ENCODE measurements around the gene CCDC85A.
A peak's percentile ranks its signal among the peaks of the same experiment; 100 is the strongest.

CCDC85A gene

DNA sequence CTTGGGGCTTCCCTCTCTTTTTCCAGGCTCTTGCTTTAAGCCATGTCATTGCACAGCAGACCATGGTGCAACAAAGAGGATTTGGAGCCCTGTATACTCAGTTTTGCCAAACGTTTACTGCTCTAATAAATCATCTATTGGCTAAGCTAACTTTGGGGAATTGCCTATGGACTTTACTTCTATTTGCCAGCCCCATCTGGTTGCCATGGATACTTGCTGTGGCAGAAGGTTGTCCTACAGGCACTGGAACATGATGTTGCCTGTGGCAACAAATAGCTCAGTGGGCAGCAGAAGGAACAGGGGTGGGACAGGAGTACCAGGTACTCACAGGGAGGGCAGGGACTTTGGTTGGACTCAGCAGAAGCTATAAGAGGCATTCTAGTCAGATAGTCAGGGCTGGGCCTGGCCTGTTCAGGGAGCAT lies 129.7 kb downstream of the CCDC85A start:
- no peak for DNase-seq

DNA sequence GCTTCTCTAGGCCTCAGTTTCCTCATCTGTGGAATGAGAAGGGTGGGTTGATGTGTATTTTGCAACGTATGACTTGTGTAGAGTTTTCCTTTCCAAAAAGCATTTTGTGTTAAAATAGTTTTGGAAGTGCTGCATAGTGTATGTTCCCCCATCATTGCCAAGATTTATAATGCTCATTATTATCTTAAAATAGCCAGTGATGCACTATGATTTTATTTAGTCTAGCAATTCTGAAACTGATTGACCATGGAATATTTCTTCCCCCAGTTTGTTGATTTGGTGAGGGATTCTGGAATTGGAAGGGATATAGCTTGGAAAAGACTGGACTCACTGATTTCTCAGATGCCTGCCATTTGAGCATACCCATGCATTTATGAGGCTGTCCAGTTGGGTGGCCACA lies 130.6 kb downstream of the CCDC85A start:
- no peak for DNase-seq

DNA sequence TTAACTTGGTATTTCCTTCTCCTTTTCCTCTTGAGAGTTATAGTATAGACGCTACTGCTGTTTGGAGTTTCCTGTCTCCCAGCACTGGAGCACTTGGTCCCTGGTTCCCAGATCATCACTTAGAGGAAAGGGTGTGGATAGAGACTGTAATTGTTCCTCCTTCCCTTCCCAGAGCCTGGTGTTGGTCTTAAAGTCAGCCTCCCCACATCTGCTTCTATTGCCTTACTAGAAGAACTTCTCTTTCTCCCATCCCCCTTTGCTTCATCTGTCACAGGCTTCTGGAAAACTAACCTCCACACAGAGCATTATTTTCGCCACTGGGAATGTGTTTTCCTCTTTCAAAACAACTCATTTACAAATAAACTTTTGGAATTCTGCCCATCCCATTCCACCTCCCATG lies 131.0 kb downstream of the CCDC85A start:
- no peak for DNase-seq

DNA sequence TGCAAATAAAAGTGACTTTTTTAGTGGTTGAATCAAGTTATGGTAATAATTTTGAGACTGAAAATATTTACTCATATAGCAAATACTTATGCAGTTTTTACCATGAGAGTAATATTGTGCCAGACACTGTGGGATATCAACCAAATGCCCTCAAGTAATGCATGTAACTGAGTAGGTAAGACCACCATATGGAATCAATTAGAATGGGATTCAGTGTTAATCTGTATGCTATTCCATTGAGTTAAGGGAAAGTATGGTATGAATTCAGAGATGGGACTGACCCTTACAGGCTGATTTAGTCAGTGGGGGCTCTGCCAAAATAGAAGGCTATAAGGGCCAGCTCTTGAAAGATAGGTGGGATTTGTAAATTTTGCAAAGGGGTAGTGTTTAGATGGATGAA lies 131.6 kb downstream of the CCDC85A start:
- no peak for DNase-seq

DNA sequence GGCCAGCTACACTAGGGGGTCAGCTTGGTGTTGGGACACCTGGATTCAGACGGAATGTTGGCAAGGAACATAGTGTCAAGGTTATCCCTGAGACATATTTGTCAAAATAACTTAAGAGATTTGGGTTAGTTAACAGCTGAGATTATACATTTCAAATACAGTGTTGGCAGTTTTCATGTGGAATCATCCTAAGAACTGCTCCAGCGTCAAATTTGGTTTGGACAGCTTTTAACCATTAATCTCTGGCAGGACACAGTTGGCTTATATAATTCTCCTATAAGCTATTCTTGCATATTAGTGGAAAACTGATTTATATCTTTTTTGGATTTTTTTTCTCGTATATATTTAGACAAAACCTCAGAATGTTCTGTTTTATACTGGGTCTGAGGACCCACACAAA lies 132.2 kb downstream of the CCDC85A start:
- DNase-seq, result no peak

DNA sequence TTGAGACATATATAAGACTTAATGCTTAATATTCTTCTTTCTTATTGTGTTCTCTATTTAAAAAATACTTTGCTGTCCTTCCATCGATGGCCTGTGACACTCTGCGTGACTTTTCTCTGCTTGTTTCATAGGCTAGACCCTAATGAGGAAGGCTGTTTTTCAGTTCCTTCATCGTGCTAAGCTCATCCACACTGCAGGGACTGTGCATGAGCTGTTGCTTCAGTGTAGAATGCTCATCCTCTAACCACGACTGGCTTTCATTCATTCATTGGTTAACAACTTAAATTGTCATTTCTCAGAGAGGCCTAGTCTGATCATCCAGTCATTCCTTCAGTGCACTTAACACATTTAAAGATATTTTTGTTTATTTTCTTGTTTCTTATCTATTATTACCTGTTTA lies 134.4 kb downstream of the CCDC85A start:
- no peak for DNase-seq

DNA sequence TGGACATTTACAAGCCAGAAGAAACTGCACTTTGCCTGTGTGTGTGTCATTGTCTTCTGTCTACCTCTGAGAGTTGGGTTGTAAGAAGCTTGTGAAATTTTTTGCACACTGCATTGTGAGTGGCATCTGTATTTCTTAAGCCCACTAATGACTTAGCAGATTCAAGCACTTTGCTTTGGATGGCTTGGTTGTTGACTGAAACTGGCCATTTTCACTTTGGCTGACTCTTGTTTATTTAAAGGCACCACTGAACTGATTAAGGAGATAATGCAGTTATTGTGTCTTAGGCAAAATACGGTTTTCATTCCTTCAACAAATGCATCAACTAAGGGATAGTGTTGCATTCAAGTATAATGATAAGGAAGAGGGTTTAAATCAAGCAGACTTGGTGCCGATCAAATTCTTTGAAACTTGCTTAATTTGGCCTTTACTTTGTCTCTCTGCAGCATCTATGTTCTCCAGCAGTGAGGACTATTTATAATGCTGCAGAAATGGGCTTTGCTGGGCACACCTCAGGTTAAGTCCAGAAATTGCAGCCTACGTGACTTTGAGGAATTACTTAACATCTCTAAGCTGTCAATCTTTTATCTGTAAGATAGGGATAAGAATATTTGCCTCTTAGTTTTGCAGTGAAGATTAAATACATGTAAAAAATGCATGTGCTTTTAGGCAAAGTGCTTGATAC lies 142.0 kb downstream of the CCDC85A start:
- DNase-seq, result no peak

DNA sequence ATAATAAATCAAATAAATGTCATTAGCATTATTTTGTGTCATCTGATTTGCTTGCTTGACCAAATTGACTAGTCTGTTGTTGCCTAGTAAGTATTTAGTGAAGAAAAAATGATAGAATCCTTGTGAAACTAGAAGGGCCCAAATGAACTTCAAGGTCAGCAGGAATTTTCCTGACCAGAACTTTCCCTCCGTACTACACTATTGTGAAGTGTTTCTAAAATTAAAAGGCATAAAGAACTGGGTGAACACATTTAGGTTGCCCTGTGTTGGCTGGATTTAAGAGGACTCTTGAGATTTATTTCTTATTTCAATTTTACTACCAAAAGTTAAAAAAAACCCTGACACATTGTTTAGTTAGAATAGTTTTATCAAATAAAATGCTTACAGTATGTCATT lies 142.6 kb downstream of the CCDC85A start:
- DNase-seq, result no peak

DNA sequence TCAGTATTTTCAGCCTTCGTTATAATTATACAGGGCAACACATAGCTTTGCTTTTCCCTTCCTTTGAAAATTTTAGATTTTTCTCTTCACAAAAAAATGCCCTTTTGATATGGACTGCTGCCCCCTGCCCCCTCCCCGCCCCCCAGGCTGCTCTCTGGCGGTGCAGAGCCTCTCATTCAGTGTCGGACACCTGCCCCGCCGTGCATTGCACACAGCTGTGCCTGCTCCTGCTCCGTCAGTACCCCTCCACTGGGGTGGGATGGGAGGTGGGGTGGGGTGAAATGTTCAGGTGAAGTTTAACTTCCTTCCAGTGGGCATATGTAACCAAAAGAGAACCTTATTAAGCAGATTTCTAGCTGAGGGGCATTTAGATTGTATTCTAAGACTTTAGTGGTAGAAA lies 148.0 kb downstream of the CCDC85A start:
- no peak for DNase-seq

DNA sequence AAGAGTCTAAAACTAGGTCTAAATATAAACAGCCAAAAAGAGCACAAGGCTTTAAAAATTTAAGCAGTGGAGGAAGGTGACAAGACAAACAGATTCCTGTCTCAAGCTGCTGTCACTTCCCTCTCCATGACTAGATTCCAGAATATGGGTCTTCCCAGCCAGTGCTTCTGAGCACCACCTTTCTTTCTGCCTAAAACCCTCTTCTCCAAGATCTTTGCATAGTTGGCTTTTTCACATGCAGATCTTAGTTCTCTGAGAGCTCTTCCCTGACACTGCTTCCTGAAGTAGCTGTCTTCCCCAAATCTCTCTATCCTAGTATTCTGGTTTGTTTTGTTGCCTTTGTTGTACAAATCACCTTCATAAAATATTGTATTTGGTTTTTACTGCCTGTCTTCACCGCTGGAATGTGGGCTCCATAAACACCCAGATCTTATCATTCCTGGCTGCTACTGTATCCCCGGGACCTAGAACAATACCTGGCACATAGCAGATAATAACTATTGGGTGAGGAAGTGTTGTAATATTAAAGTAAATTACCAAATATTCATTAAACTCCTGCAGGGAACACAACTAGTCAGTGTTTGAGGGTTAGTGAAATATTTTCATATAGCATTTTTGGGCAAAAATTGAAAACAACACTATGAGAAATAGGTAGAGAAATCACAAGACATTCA lies 150.2 kb downstream of the CCDC85A start:
- no peak for DNase-seq

DNA sequence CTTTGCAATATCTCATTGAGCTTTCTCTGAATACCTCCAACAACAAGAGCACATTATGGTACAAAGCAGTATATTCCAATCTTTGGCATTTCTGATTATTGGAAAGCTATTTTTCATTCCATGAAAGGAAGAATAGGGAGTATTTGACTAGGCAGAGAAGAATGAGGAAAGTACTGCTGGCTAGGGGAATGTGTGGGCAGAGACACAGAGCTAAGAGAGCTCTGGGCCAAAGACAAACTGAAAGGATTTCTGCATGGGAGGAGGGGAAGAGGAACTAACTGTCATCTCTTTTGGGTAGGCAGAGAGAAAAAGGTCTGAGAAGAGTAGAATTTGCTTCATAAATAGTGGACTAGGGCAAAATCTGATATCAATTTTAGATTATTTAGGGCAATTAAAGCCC lies 150.8 kb downstream of the CCDC85A start:
- no peak for DNase-seq

DNA sequence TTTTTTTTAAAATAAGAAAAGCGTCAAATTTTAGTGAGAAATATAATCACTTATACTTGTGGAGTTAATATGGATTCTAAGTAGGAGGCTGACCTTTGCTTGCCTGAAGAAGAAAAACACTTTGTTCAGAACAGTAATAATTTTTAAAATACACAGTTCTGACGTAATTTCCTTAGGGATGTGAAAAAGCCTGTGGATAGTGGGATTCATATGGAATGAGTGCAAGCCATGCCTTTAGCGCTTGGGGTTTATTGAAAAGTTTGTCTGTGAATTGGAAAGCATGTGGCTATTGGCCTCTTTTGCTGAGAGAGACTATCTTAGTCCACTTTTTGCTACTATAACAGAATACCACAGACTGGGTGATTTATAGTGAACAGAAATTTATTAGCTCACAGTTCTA lies 151.3 kb downstream of the CCDC85A start:
- DNase-seq, result no peak

DNA sequence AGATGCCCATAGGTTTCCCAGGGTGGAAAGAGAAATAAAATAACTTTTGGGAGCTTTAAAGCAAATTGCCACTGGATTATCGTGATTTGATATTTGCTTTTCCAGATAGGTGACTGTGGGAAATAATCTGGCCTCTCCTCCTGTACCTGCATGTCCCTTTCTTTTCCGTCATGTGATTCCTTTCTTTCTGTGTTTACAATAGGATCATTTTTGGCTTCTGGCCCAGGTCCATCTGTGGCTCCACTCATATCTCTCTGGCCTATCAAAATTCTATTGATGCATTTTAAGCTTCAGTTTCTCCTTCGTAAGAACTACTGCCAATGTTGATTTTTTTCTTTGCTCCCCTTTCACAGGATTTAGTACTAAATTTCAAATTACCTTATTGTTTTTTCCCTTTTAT lies 153.6 kb downstream of the CCDC85A start:
- DNase-seq, result no peak

DNA sequence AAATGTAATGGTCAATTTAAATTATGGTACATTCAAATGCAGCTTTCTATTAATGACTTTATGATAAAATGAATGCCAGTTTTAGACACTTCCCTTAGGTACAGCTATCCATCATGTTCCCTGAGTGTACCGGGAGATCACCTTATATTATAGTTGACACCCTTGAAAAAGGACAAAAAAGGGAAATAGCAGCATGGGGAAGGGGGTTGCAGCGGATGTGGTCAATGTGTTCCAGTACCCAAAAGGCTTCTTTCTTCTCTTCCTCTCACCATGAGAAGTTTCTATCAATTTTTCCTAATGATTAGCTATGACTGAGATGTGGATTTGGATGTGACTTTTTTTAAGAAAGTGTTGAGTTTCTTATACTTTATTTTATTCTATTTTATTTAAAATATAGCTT lies 154.4 kb downstream of the CCDC85A start:
- no peak for DNase-seq

DNA sequence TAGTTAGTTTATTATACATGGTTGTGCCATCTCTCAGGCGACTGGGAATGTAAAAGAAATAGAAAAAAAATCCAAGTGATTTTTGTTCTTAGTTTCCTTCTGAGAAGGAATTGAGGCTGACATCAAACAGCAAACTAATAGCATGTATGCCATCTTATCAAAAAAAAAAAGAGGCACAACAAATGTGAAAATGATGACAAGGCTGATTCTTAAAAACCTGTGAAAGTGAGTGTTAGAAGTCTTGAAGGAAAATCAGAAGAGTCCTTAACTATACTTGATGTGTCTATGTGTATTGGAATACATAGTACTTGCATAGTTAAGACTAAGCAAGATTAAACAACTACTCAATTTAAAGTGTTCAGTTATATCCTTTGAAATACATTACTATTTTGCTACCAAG lies 161.0 kb downstream of the CCDC85A start:
- DNase-seq, result no peak

DNA sequence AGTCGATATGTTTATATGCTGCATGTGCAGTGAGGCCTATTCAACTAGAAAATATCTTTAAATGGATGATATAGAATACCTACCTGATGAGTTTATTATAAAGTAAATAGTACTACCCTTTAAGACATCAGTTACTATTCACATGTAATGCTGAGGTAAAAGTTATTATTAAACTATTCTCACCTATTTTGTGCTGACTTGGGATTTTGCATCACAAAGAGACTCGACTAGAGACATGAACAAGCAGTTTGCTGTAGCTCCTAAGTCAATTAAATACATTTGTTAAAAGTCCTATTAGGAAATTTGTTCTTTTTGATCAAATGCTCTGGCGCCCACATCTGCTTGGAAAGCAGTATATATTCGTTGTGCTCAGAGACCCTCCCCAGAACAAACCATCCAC lies 164.1 kb downstream of the CCDC85A start:
- DNase-seq, result no peak

DNA sequence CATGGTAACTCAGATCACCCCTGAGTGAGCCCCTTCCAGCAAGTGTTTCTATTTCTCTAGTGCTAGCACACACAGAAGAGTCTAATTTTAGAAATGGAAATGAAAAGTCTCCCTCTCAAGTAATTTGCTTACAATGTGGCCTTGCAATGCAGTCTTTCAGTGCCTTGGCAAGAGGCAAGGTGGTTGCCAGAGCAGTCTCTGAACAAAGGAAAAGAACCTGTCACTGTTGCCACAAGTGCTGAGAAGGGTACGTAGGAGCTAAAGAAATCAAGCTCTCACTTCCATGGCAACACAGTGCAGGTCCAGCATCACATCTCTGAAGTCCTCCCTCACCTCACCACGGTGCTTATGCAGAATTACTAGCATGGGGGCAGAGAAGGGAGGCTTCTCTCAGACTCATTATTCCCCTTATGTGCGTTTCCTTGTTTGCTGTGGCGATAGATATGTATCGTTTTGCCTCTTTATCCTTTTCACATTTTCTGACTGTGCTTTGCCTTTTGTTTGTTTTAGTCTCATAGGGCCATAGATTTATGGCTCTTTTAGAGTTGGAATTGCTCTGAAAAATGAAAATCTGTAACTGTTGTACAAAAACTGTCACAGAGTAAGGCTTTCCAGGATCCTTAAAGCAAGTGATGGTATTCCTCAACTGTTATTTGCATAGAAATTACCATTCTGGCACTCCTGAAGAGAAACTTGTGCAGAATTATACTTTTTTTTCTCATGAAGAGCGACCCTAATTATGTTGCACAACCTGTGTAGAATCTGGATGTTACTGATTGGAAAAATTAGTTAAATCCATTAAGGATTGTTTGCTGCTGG lies 164.8 kb downstream of the CCDC85A start:
- DNase-seq, result peak; percentile 8

DNA sequence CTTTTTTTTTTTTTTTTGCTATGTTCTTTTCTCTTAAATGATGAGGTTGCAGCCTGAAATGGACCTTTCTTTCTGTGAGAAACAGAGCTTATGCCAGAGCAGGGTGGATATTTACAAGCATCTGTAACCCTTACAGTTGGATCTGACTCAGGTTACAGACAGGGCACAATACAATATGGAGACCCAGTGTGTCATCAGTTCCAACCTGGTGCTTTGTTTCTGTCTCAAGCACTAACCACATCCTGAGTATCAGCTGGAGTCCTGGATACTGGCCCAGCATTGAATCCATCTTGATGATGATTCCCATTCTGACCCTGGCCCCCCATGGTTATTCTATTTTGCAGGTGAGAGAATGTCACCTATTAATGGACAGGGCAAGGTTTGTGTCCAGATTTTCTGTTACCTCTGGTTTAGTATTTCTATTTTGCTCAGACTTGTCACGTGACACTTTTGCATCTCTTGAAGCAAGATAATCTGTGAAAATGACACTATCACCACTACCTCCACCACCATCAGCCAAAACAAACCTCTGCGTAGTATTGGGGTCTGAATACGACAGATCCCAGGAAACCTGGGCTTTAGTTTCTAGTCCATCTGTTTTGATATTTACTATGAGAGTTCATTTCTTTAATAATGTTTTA lies 174.0 kb downstream of the CCDC85A start:
- DNase-seq, result no peak

DNA sequence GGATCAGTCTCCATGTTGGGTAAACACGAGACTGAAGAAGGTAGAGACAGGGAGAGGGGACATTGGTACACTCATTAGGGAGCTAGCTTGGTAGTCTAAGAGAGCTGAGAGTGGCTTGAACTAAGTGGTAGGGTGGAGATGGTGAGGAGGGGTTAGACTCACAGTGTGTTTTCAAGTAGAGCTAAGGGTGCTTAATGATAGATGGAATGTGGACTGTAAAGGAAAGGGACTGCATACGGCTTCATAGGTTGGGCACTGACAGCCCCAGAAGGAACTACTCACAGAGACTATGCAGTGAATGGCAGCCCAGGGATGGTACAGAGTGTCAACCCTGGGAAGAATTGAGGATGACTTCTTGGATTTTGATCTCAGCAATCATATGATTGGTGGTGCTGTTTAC lies 178.1 kb downstream of the CCDC85A start:
- no peak for DNase-seq

DNA sequence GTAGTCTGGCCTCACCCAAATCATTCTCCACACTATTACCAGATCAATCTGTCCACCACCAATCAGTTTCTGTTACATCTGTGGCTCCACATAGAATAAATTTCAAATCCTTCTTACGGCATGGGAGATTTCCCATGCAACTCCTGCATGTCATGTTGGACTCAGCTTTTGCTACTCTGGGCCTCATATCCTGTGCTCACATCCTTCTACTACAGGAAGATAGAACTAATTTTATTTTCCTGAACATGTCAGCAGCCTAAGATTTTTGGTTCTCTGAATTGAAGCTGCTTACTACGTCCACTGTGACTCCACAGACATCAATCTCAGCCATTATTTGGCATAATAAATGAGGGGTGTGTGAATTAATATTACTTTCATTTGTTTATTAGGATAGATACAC lies 181.1 kb downstream of the CCDC85A start:
- no peak for DNase-seq

DNA sequence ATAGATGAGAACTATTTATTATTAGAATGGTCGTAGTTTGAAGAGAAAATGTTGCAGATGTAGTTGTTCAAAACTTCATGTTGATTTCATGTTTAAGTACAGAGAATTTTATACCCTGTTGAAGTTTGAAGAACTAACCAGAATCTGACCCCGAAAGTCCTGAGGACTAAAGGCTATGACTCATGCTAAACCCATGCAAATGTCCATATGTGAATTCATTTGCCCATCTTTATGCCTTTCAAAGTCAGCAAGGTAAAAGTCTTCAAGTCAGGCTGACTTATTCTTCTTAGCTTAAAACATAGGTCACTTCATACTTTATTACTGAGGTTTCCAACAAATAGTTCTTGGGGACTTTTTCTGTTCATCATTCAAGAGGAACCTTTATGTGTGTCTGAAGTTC lies 185.5 kb downstream of the CCDC85A start:
- no peak for DNase-seq

DNA sequence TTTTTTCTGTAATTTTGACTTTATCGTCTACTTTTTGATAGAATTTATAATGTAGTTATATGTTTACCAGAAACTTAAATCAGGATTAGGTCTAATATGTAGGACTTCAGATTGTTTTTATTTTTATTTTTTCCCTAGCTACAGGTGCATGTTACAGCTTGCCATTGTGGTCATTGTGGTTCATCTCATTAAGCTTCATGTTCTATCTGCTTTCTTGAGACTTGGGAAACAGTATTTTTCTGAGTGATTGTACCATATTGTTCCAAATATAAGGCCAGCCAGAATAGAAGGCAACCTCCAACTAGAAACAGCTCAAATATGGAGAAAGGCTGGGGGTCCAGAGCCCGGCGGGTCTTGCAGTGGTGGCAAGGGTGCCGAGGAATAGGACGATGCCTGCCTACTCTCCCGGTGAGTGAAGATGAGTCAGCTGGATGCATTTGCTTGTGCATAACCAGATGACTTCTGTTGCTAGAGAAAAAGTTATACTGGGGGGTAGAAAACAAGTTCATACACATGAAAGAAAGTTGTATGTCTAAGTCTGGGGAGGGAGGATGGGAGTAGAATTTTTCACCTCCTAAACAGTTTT lies 188.4 kb downstream of the CCDC85A start:
- DNase-seq, result no peak

DNA sequence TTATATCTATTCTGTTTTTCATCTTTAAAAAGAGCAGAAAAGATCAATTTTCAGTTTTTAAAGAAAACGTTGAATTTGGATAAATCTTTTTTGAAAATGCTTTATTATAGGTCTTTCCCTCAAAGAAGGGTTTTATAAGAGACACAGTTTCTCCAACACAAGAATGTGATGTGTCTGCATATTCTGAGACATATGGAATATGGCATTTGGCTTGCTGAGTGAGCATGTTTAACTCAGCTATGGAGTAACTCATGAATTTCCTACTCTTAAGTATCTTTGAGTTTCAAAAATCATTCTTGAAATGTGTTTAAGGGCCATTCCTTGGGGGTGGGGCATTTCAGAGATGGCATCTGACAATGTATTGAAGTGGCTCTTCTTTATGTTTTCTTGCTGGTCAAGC lies 191.5 kb downstream of the CCDC85A start:
- no peak for DNase-seq
